GM18520 (cell line): Measurements from ENCODE around the gene NKX2-3.

Experiments
- ATAC-seq: cut with Tn5 transposase; IDR thresholded peaks from one replicate; pipeline ENCODE4 v1.9.1; 2021; ENCODE audit not compliant: unreplicated experiment

Gene NKX2-3

DNA sequence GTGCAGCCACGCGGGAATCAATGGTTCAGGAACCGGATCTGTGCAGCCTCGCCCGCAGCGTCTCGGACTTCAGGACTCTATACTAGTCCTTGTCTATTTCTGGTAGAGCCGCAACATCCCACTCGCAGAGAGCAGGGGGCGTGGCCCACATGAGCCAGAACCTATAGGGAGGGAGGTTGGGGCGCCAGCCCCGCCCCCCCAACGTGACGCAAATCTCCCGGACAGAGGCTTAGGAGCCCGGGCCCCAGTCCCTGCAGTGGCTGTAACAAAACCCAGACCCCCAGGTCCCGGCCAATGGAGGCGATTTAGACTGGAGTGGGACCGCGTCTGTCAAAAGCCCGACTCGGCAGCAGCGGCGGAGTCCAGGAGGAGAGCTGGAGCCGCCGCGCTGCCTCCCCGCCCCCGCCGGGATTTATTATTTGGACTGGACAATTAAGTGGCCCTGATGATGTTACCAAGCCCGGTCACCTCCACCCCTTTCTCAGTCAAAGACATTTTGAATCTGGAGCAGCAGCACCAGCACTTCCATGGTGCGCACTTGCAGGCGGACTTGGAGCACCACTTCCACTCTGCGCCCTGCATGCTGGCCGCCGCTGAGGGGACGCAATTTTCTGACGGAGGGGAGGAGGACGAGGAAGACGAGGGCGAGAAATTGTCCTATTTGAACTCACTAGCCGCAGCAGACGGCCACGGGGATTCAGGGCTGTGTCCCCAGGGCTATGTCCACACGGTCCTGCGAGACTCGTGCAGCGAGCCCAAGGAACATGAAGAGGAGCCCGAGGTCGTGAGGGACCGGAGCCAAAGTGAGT lies at the start of gene NKX2-3:
Gene NKX2-3, plus strand, starts transcription at position 256 of the 809 bp plus-strand sequence. Its CDS starts 190 bp downstream, at position 446.
- no peak for ATAC-seq

DNA sequence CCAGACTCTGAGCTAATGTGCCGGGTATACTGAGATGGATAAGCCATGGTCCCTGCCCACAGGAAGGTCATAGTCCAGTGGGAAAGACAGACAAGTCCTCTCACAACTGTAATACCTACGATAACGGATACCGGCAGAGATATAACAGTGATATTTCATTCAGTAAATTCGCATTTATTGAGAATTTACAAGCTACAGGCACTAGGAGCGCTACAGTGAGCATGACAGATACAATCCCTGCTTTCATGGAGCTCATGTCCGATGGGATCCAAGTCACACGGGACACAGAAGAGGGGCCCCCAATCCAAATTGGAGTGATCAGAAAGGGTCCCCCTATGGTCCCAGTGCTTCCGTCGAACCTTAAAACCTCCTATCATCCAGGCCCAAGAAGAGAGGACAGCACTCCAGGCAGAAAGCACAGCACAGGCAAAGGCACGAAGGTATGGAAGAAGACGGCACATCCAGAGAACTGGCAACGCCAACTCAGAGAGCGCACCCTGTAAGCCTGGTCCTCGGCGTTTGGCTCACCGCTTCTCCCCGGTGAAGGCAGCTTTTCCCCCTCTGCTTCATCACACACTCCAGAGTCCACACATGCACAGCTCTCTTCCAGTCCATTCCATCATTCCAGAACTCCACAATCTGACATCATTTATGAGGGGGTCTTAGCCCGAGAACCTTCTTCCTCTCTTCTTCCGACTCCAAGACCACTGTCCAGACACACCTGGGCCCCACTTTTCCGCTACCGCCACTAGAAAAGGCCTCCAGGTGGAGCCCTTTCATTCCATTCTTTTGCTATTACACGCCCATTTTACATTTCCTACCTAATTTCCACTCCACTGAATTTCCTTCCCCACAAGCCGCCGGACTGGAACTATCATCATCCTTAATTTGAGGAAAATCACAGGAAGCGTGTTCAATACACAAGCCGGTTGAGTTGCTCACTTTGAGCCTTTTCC lies 47.8 kb upstream of the NKX2-3 start:
- no peak for ATAC-seq

DNA sequence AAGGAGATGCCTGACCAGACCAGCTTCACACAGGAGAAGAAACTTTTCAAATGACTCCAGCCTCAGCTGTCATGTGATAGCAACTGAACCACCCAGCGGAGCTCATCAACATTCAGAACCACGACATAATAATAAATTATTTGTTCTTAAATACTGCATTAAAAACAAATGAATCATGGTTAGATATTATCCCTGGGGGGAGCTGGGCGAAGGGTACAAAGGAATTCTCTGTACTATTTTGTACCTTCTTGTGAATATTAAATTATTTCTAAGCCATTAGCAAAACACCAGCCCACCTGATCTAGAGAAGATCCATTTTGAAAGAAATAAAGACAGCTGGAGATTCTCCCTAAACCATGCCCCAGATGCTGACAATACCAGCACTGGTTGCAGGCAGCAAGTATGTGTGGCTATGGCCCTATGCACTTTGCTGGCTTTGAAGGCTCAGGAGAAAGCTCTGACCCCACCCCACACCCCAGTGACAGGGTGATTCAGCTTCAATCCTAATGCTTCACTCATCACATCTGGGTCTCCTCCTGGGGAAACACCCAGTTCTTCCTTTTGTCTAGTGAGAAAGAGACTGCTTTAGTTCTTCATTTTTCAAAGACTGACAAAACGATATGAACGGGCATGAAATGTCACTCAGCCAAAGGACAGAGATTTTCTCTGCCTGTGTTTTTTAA lies 45.5 kb upstream of the NKX2-3 start:
- ATAC-seq = no peak

DNA sequence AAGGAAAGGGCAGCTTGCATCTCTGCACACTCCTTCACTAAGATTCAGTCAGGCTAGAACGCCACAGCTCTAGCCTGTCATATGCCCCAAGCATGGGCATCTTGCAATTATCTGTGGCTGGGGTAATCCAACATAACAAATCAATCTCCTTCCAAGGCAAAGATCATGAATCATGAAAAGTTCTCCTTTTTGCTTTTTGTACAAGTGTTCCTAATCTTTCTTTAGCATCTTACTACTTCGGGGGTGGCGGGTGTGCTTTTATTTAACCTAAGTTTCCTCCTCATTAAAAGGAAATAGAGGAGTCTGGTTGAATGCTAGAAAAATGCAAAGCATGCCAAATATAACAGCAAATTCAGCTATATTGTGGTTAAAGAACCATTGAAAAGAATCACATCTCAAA lies 43.5 kb upstream of the NKX2-3 start:
- no peak for ATAC-seq

DNA sequence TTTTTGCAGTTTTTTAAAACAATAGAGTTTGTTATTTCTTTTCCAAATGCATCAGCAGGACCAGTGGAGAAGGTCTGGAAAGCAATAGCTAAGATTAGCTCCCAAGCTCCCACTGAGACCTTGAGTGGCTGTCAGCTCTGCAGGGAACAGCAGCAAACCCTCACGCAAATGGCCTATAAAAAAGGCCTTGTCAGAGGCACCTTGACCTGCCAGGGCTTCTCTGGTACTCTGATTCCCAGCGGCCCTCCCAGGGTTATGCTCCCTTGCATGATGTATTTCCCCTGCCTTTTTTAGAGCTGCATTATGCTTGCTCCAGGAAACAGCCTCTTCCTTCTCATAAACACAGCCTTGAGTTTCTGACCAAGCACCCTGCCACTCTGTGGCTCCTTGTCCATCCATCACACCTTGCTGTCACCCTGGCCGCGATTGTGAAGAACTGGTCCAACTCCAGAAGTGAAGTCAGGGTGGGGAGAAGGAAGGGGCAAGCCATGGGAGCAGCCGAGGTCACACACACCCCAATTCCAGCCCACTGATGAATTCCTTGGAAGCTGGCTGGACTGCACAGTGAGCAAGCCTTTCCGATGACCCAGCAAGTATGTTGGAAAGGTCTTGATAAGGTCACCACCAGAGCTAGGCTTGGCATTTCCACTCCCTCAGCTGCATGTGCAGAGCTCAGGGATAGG lies 35.3 kb upstream of the NKX2-3 start:
- no peak for ATAC-seq

DNA sequence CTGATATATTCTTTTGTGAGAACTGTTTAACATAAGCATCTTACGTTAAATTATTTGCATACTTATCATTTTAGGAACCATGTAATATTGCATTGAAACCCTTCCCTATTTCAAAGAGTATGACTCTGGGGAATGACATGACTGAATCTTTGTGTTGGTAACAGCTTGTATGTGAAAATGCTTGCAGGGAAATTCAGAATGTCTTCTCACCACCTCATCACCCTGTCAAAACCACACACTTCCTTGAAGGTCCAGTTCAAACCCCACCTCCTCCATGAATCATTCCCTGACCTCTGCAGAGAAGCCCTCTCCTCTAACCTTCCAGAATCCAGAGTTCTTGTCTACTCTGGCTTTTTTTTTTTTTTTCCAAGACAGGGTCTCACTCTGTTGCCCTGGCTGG lies 26.3 kb upstream of the NKX2-3 start:
- no peak for ATAC-seq

DNA sequence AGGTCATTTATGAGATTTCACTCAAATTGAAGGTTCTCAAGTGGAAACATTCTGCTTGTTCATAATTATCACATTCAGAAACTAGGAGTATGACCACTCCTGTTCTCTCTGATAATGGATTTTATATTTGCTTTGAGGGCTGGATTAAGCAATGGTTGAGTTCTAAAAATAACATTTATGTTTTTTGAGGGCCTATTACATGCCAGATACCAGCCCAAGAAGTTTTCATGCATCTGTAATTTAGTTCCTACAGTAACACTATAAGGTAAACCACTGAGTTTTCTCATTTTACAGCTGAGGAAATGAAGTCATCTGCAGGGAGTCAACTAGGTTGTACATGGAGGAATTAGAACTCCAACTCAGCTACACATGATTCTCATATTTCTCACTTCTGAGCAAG lies 25.5 kb upstream of the NKX2-3 start:
- no peak for ATAC-seq

DNA sequence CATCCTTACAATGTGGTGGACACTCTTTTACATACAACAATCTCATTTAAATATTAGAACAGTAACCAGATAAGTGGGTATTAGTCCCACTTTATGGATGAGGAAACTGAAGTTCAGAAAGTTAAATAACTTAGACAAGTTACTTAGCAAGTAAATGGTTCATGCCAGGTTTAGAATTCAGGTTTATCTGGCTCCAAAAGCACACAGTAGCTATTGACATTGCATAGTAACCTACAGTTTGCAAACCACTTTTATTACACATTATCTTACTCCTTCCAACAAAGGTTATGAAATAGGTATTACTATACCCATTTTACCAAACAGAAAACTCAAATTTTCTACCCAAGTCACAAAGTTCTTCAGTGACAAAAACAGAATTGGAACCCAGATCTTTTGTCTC lies 19.7 kb upstream of the NKX2-3 start:
- no peak for ATAC-seq

DNA sequence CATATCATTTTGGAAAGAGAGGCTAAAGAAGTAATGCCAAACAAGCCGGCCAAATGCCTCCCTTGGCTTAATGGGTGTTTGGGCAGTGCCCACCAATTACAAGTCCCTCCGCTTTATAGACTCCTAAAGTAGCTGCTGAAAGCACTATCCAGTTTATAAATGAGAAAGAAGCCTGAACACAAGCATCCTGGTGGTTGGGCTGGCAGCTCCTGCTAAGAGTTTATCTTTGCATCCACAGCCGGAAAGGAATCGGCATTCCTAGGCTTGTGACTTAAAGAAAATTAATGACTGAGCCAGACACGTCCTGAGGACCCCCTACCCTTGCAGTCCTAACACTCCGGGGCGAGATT lies 13.1 kb upstream of the NKX2-3 start:
- no peak for ATAC-seq

DNA sequence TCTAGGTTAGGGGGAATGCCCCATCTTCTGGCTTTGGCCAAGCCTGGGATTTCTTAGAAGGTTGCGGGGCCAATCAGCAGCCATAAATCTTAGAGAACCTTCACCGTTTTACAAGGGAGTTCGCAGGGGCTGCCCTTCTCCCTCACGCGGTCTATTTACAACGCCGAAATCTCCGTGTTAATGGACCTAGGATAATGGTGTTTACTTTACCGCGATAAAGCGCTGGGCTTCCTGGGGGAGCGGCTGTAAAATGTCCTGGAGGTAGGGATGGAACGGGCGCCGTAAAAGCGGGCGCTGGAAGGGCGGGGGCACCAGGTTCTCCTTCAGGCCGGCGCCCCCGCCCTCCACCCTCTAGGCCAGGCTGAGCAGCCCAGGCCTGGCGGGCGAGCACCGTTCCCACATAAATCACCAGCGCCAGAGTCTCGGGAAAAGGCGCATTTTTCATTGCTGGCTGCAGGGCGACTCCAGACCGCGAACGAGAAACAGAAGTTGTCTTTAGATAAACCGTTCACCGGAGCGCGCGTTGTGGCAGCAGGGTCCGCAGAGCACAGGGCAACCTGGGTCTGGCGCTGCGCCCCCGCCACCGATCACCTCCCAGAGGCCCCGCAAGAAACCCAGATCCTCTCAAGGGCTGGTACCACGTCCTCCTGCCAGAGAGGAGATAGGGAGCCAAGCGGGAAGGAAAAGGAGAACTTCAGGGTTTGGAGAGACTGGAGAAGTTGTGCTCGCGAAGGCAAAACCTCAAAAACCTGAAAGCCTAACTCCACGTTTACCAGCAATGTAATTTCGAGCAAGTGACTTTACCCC lies 12.5 kb upstream of the NKX2-3 start:
- no peak for ATAC-seq

DNA sequence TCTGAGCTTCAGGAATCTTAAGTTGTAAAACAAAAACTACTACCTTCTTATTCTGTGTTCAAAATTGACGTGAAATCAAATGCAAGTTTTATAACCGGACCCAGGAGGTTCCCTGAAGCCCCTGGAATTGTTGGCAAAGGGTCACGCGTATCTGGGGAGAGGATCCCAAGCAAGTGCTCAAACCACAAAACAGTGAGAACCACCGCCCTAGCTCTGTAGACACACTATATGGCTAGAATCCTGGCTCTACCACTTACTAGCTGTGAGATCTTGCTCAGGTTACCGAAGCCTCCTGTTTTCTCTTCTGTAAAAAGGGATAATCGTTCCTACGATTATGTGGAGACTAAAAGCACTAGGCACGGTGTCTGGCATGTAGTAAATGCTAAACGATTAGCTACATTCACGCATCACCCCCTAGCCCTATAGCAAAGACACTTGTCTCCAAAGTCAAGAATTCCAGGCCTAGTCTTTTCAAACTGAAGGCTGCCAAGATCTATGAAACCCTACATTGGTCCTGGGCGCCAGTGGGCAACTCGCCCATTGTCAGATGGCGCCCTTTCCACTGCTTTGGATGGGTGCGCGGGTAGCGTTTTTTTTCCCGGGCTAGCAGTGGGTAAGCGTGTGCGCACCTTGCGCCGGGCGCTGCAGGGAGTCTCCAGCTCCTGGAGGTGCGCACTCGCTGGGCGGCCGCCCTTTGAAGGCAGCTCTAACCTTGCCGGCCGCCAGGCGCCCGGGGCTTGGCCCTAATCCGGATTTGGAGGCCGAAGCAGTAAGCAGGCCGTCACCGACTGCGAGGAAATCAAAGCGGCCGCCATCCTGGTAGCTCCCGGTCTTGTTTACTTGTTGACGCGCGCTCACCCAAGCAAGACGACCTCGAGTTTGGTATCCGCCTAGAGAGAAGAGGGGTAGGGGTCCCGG lies 11.6 kb upstream of the NKX2-3 start:
- no peak for ATAC-seq

DNA sequence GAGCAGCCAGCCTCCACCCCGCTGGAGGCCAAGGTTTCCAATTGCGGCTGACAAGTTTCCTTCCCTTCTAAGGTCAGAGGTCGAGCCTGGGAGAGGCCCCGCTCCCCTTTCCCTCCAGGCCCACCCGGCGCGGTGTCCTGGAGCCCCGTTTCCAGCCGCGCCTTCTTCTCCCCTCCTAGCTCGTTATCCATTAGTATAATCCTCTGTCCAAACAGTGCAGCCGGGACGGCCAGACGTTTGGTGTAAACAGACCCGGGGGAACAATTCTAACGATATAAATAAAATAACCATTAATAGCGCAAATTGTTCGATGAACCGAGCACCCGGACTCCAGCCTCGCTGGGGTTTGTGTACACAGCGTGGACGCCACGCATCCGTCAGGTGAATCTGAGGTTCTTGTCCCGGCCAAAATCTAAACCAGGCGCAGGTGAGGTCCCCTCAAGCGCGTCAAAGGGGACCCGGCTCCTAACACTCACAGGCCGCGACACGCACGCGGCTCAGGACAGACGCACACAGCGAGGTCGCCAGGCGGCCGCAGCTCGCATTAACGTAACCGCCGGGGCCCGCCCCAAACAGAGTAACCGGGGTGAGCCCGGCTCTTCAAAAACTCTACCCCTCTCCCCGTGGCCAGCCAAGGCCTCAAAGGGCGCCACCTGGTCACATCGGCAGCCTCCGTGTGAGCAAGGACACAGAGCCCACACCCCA lies 10.8 kb upstream of the NKX2-3 start:
- ATAC-seq = no peak

DNA sequence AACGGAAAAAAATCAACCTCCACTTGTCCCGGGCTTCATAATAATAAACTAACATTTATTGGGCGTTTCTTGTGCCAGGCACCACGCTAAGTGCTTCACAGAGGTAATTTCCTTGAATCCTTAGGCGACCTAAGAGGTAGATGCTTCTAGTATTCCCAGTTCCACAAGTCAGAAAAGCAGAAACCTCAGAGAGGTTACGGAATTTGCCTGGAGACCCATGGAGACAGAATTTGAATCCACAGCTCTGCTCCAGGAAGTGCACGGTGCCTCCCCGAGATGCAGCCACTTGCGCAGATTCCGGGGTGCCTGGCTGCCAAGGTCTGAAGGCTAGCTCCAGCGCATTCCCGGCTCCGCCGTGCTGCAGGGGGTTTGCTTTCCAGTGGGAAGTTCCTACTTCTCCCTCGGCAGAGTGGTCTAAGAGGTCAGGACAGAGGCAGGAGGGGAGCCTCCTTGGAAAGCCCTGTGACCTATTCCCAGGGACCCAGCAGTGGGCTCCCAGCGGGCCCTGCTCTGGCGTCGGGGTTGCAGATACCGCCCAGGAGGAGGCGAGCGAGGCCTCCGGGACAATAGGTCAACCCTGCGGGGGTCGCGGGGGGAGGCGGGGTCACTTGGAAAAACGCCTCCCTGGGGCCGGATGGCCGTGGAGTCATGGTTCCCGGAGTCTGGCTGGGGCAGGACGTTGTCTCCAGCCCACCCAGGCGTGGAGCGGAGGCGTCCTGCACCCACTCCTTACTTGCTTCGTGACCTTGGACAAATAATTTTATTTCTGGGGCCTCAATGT lies 10.1 kb upstream of the NKX2-3 start:
- no peak for ATAC-seq

DNA sequence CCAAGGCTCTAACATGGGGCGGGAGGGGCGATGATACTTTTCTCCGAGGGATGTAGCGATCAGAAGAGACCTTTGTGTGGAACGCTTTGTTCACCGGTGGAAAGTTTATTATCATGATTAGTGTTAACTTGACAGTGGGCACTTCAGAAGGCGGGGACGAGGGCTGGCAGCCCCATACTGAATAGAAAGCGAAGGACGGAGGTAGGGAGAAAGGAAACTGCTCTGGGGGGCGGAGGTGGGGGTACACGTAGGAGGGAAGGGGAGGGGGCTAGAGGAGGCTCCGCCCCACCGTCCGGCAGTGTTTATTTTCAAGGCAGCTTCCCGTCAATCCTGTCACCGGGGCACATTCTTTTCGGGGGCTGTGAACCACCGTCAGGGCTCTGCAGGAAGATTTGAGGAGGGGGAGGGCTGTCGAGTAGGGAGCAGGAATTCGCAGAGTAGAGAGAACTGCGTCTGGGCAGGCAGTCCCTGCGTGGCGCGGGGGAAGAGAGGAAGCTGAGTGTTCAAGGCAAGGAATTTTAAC lies 9.4 kb upstream of the NKX2-3 start:
- no peak for ATAC-seq

DNA sequence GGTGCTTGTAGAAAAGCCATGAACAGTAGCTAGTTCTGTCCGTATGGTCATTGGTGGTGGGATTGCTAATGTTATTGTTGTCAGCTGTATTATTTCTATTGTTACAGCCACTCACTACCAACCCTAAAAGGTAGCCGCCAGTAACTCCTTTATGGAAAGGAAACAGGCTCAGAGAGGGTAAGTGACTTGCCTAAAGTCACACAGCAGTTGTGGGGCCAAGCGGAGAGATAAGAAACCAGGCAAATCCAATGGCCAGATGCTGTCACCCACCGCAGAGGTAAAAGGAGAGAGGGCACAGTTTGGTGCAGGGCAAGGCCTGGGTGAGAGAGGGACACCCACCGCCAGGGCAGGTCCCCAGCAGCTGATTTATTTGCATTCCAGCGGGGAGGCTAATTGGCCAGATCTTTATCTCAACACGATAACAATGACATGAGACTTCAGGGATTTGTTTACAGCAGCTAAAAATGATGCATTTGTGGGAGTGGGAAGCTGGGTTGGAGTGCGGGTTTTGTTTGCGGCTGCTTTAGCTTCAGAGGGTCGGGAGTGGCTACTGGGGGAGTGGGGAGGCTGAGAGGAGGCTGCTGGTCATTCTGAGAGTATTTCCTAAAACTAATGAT lies 8.6 kb upstream of the NKX2-3 start:
- no peak for ATAC-seq

DNA sequence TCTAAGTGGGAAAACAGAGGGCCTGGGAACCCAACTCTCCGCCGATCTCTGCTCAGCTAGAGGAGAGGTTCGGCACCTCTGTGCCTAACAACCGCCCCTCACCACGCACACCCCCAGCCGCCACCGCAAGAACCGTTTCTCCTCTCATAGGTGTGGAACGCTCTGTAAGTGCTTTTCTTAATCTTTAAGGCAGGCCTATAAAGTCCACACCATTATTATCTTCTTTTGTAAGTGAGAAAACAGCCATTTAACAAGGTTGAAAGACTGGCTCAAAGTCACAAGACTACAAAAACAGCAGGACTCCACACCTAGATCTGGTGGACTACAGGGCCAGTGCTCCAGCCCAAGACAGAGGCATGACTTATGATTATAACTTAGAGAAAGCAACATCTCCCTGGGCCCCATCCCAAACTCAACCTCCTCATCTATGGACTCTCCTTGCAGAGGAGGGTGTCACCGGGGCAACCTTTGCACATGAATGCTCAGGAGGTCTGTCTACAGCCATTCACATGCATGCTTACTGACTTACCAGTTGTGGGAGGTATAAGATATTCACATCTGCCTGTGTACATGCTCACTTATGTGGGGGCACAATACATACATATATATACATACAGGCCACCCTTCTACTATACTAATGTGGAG lies 7.9 kb upstream of the NKX2-3 start:
- ATAC-seq = no peak

DNA sequence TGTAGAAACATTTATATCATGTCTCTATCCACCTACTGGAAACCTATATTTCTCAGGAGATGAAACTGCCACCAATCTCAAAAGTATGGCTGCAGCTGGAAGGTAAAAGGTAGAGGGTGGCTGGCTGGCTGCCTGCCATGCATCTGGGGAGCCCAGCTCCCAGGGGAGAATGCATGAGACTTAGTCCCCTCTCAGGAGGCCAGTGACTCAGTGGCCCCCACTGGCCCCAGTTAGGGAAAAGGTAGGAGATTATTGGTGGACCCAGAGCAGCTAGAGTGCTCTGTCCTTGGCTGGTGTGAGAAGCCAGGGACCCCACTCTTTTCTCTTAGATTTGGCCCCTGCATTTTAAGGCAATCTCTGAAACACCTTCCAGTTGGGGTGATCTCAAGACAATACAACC lies 6.8 kb upstream of the NKX2-3 start:
- ATAC-seq = no peak
